Measurements from ENCODE around the gene SLC25A26. TPM values are rescaled to one million over a fixed set of nuclear protein-coding genes. Genes with fewer than 3 reads are reported as not detected.

Gene SLC25A26
- total and polyA plus RNA-seq, 2 of the 13 experiments (the other 11 are each of a cell fraction or from before 2014, with no cell fraction given): 23.1 to 32.7 TPM

- no peak for TF ChIP-seq ZNF607 (CRISPR knock-in tag; IDR thresholded peaks at IDR 0.05; ENCODE audit: borderline replicate concordance)
- peak; percentile 50; the same call in 1 of the 2 replicates for TF ChIP-seq ZBTB4 (CRISPR knock-in tag; IDR thresholded peaks at IDR 0.05; ENCODE audit: borderline replicate concordance)
- peak; percentile 85; the same call in 1 of the 2 replicates for TF ChIP-seq ZNF567 (CRISPR knock-in tag; IDR thresholded peaks at IDR 0.05; ENCODE audit: borderline replicate concordance)
- no peak for TF ChIP-seq JDP2 (CRISPR knock-in tag; IDR thresholded peaks at IDR 0.05; ENCODE audit: borderline replicate concordance)
- TF ChIP-seq ZZZ3 (CRISPR knock-in tag; IDR thresholded peaks at IDR 0.05; ENCODE audit: borderline replicate concordance): no peak
- TF ChIP-seq BORCS8-MEF2B (CRISPR knock-in tag; IDR thresholded peaks at IDR 0.05): 0 out of 2 replicates have a peak, but pooled peaks have one; percentile 23
- no peak for TF ChIP-seq ARNT2 (CRISPR knock-in tag; IDR thresholded peaks at IDR 0.05; ENCODE audit: low read depth)
- no peak for TF ChIP-seq ZBTB44 (CRISPR knock-in tag; IDR thresholded peaks at IDR 0.05)
- no peak for TF ChIP-seq SRSF9 (IDR thresholded peaks at IDR 0.05; ENCODE audit: borderline replicate concordance, insufficient read depth, low read depth, low read length, poor library complexity, severe bottlenecking)
- no peak for TF ChIP-seq ZNF432 (CRISPR knock-in tag; IDR thresholded peaks at IDR 0.05; ENCODE audit: borderline replicate concordance)
- TF ChIP-seq DPF2 (CRISPR knock-in tag; IDR thresholded peaks at IDR 0.05; ENCODE audit: borderline replicate concordance, low read depth): no peak
- no peak for TF ChIP-seq KAT2B (IDR thresholded peaks at IDR 0.05; ENCODE audit: borderline replicate concordance, low read depth, low read length)
- TF ChIP-seq ZBTB33 (CRISPR knock-in tag; IDR thresholded peaks at IDR 0.05): peak; percentile 51; the same call in 1 of the 2 replicates
- TF ChIP-seq MIER2 (CRISPR knock-in tag; IDR thresholded peaks at IDR 0.05): peak; percentile 46; the same call in 1 of the 2 replicates
- TF ChIP-seq EED (CRISPR knock-in tag; IDR thresholded peaks at IDR 0.05): no peak
- TF ChIP-seq ZFP62 (CRISPR knock-in tag; IDR thresholded peaks at IDR 0.05): no peak
- no peak for TF ChIP-seq TRIM24 (CRISPR knock-in tag; IDR thresholded peaks at IDR 0.05)
- TF ChIP-seq REXO4 (CRISPR knock-in tag; IDR thresholded peaks at IDR 0.05; ENCODE audit: borderline replicate concordance): no peak
- no peak for TF ChIP-seq PITX1 (CRISPR knock-in tag; IDR thresholded peaks at IDR 0.05)
- TF ChIP-seq ZNF468 (CRISPR knock-in tag; IDR thresholded peaks at IDR 0.05): no peak
- TF ChIP-seq NCOA1 (CRISPR knock-in tag; IDR thresholded peaks at IDR 0.05): no peak
- no peak for TF ChIP-seq XRCC5 (optimal IDR thresholded peaks at IDR 0.05; ENCODE audit: low read length)
- TF ChIP-seq TEF (CRISPR knock-in tag; IDR thresholded peaks at IDR 0.05): no peak
Measured at GRCh38 chr3:66407611-66408218, 186.9 kb downstream of the SLC25A26 start (continued).
